GM21825 (cell line): ENCODE measurements around the gene SCARF1.

ENCODE experiments used
- ATAC-seq: cut with Tn5 transposase; IDR thresholded peaks from one replicate; pipeline ENCODE4 v1.9.1; 2021; ENCODE audit warnings: mild to moderate bottlenecking, moderate library complexity; ENCODE audit not compliant: unreplicated experiment

Gene SCARF1

GRCh38 chr17:1605681-1606351, 39.7 kb downstream of the SCARF1 start:
- ATAC-seq, result no peak

- ATAC-seq, result no peak
Observed at GRCh38 chr17:1604831-1605528, 40.6 kb downstream of the SCARF1 start.

- no peak for ATAC-seq
Observed at GRCh38 chr17:1601571-1601970, 44.0 kb downstream of the SCARF1 start.

- ATAC-seq, result no peak
Observed at GRCh38 chr17:1598399-1599095, 47.0 kb downstream of the SCARF1 start.

GRCh38 chr17:1597861-1598342, 47.6 kb downstream of the SCARF1 start:
- no peak for ATAC-seq

- no peak for ATAC-seq
Observed at GRCh38 chr17:1593630-1593931, 52.0 kb downstream of the SCARF1 start.

GRCh38 chr17:1592751-1593629, 52.5 kb downstream of the SCARF1 start:
- peak; percentile 74 for ATAC-seq

GRCh38 chr17:1591474-1592090, 54.0 kb downstream of the SCARF1 start:
- no peak for ATAC-seq

GRCh38 chr17:1590747-1591473, 54.6 kb downstream of the SCARF1 start:
- no peak for ATAC-seq

GRCh38 chr17:1590029-1590746, 55.3 kb downstream of the SCARF1 start:
- ATAC-seq, result no peak

- ATAC-seq, result no peak
Observed at GRCh38 chr17:1588821-1589585, 56.5 kb downstream of the SCARF1 start.

GRCh38 chr17:1584167-1584566, 61.4 kb downstream of the SCARF1 start:
- no peak for ATAC-seq
